Neural progenitor cell (in vitro differentiated cells): ENCODE data around the gene PC. TPM values are rescaled to one million over a fixed set of nuclear protein-coding genes. Genes with fewer than 3 reads are reported as not detected.

Experiments
- DNase-seq: peaks from one replicate; pipeline ENCODE4 v3.0.0-alpha.2; 2016; ENCODE audit warnings: low spot score
- H2AFZ ChIP-seq: fragments of 200-600 bp; sonication (generic); replicated peaks from 2 replicates; pipeline ENCODE4 v1.6.1; 2016; ENCODE audit warnings: antibody characterized with exemption
- H3F3A ChIP-seq: fragments of 200-600 bp; sonication (generic); 2 replicates; pipeline ENCODE4 v1.6.1; 2016; ENCODE audit warnings: antibody characterized with exemption, low read depth
- H3K27ac ChIP-seq: fragments of 200-600 bp; sonication (generic); 2 replicates; pipeline ENCODE4 v1.5.1; 2016; ENCODE audit warnings: mild to moderate bottlenecking
- H3K27me3 ChIP-seq: fragments of 200-600 bp; sonication (generic); 2 replicates; pipeline ENCODE4 v1.6.1; 2016; ENCODE audit warnings: mild to moderate bottlenecking, moderate library complexity
- H3K36me3 ChIP-seq: fragments of 200-600 bp; sonication (generic); 2 replicates; pipeline ENCODE4 v1.5.1; 2016
- H3K4me1 ChIP-seq: fragments of 200-600 bp; sonication (generic); 2 replicates; pipeline ENCODE4 v1.6.1; 2016; ENCODE audit warnings: mixed run types
- H3K4me2 ChIP-seq: fragments of 200-600 bp; sonication (generic); 2 replicates; pipeline ENCODE4 v1.6.1; 2016
- H3K4me3 ChIP-seq: fragments of 200-600 bp; sonication (generic); 2 replicates; pipeline ENCODE4 v1.5.1; 2016
- H3K79me2 ChIP-seq: fragments of 200-600 bp; sonication (generic); 2 replicates; pipeline ENCODE4 v1.6.1; 2016; ENCODE audit warnings: low read depth
- H3K9ac ChIP-seq: fragments of 200-600 bp; sonication (generic); 2 replicates; pipeline ENCODE4 v1.6.1; 2016
- H3K9me3 ChIP-seq: fragments of 200-600 bp; sonication (generic); 2 replicates; pipeline ENCODE4 v1.5.1; 2016; ENCODE audit warnings: low read depth
- H4K20me1 ChIP-seq: fragments of 200-600 bp; sonication (generic); 2 replicates; pipeline ENCODE4 v1.6.1; 2016; ENCODE audit warnings: low read depth
- H3K27ac Mint-ChIP-seq: 3 replicates; pipeline ENCODE4 v1.8.0; 2021; ENCODE audit warnings: mixed read lengths
- H3K27me3 Mint-ChIP-seq: 2 replicates; pipeline ENCODE4 v1.8.0; 2022; ENCODE audit warnings: low read depth, mild to moderate bottlenecking, inconsistent platforms, moderate library complexity, mixed read lengths; ENCODE audit not compliant: insufficient read depth
- H3K36me3 Mint-ChIP-seq: 3 replicates; pipeline ENCODE4 v1.8.0; 2021; ENCODE audit warnings: mixed read lengths
- H3K4me1 Mint-ChIP-seq: 3 replicates; pipeline ENCODE4 v1.8.0; 2021; ENCODE audit warnings: mixed read lengths
- H3K4me3 Mint-ChIP-seq: 3 replicates; pipeline ENCODE4 v1.8.0; 2021; ENCODE audit warnings: mild to moderate bottlenecking, moderate library complexity, mixed read lengths
- H3K9me3 Mint-ChIP-seq: 3 replicates; pipeline ENCODE4 v1.8.0; 2020; ENCODE audit warnings: mixed read lengths
- EZH2 ChIP-seq: fragments of 200-600 bp; sonication (generic); IDR thresholded peaks from 2 replicates; pipeline ENCODE4 v1.6.1; 2017; ENCODE audit warnings: antibody characterized with exemption, mild to moderate bottlenecking, moderate library complexity
- EZH2phosphoT487 ChIP-seq: fragments of 200-600 bp; sonication (generic); IDR thresholded peaks from 2 replicates; pipeline ENCODE4 v1.6.1; 2017; ENCODE audit warnings: antibody characterized with exemption
- total RNA-seq: library from RNA; depleted of rRNA; stranded (reverse); fragments of >200 nt; gene quantifications from 2 replicates; pipeline ENCODE4 v1.2.3, GENCODE V29; 2015; ENCODE audit warnings: low replicate concordance
- TF ChIP-seq, protein P1 (sequence below): fragments of 200-600 bp; sonication (generic); IDR thresholded peaks from 2 replicates; pipeline ENCODE4 v1.5.1; 2017; ENCODE audit warnings: antibody characterized with exemption, mild to moderate bottlenecking

Gene PC
- total RNA-seq, 1 donor from 2014 or later = 11.4 TPM

DNA sequence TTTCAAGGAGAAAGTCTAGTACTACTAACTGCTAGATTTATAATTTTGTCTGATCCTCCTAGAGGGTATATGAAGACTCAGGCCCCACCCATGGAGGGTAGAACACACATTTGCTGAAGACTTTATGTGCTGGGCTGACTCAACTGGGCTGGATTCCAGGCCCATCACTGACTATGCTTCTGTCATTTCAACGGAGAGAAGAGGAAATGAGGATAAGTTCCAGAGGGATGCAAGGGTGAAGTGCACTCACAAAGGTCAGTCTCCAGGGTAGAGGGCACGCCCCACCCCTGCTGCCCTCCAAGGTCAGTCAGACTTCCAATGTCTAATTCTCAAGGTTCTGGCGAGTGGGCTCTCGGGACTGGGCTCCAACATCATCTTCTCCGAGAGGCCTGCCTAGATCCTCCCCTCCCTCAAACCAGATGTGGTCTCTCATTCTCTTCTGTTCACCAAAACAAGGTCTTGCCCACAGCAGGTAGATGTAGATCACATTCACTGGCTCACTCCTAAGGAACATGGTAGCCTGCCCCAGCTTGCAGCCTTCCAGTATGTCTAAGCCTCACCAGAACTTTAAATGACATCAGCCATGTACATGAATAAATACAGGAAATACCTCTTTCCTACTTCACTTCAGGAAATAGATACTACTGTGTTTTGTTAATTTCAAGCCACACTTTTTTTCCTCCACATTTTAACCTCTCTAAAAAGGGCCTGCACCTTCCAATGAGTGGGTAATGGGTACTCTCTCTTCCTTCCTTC is 9.7 kb upstream of the PC start:
- Mint-ChIP-seq H3K27ac (peak overlapping the region; percentile 36), H3K36me3 (no peaks in the 10 kb centered on the region), H3K9me3 (peaks cover 3% of the 10 kb centered on the region), H3K27me3 (peaks cover 6% of the 10 kb centered on the region), H3K4me1 (peaks cover 7% of the 10 kb centered on the region), H3K4me3 (no peak overlapping the region)
- Histone ChIP-seq H3K4me2 (no peak overlapping the region), H3K27ac (no peak overlapping the region), H3K9me3 (no peaks in the 10 kb centered on the region), H3K4me3 (no peak overlapping the region), H4K20me1 (no peaks in the 10 kb centered on the region), H3K27me3 (no peaks in the 10 kb centered on the region), H3F3A (peaks cover 2% of the 10 kb centered on the region), H3K9ac (no peak overlapping the region), H3K36me3 (no peaks in the 10 kb centered on the region), H3K79me2 (no peaks in the 10 kb centered on the region), H2AFZ (no peak overlapping the region), H3K4me1 (no peaks in the 10 kb centered on the region)
- no peak for TF ChIP-seq EZH2
- no peak for DNase-seq

DNA sequence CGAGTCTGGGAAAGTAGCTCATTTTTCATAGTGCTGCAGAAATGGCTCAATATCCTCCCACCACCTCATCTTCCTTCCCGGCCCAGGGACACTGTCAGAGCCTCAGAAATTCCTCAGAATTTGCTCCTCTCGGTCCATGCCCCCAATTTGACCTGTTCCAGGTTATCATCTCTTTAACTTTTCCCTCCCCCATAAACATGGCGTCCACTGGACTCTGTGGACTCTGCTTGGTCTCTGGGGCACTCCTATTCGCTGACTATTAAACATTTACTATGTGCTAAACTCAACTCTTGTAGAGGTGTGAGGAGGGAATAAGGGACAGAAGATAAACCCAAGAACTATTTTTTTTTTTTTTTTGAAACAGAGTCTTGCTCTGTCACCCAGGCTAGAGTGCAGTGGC is 8.2 kb upstream of the PC start:
- H3K4me1 Mint-ChIP-seq = peaks cover 7% of the 10 kb centered on the region
- H3K36me3 Mint-ChIP-seq = no peaks in the 10 kb centered on the region
- Histone ChIP-seq H3K4me3 (no peak overlapping the region), H3K36me3 (no peaks in the 10 kb centered on the region), H3K27ac (no peak overlapping the region), H3K9me3 (no peaks in the 10 kb centered on the region), H3F3A (peaks cover 6% of the 10 kb centered on the region), H3K79me2 (no peaks in the 10 kb centered on the region), H2AFZ (no peak overlapping the region), H3K4me2 (no peak overlapping the region), H3K27me3 (no peaks in the 10 kb centered on the region), H4K20me1 (no peaks in the 10 kb centered on the region), H3K9ac (no peak overlapping the region), H3K4me1 (no peaks in the 10 kb centered on the region)
- no peak overlapping the region for H3K27ac Mint-ChIP-seq
- H3K4me3 Mint-ChIP-seq = no peak overlapping the region
- H3K9me3 Mint-ChIP-seq = peaks cover 3% of the 10 kb centered on the region
- TF ChIP-seq EZH2 (no peak), EZH2phosphoT487 (no peak)
- TF ChIP-seq, protein P1, sequence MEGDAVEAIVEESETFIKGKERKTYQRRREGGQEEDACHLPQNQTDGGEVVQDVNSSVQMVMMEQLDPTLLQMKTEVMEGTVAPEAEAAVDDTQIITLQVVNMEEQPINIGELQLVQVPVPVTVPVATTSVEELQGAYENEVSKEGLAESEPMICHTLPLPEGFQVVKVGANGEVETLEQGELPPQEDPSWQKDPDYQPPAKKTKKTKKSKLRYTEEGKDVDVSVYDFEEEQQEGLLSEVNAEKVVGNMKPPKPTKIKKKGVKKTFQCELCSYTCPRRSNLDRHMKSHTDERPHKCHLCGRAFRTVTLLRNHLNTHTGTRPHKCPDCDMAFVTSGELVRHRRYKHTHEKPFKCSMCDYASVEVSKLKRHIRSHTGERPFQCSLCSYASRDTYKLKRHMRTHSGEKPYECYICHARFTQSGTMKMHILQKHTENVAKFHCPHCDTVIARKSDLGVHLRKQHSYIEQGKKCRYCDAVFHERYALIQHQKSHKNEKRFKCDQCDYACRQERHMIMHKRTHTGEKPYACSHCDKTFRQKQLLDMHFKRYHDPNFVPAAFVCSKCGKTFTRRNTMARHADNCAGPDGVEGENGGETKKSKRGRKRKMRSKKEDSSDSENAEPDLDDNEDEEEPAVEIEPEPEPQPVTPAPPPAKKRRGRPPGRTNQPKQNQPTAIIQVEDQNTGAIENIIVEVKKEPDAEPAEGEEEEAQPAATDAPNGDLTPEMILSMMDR = no peak
- no peak for DNase-seq
- H3K27me3 Mint-ChIP-seq = peaks cover 9% of the 10 kb centered on the region

DNA sequence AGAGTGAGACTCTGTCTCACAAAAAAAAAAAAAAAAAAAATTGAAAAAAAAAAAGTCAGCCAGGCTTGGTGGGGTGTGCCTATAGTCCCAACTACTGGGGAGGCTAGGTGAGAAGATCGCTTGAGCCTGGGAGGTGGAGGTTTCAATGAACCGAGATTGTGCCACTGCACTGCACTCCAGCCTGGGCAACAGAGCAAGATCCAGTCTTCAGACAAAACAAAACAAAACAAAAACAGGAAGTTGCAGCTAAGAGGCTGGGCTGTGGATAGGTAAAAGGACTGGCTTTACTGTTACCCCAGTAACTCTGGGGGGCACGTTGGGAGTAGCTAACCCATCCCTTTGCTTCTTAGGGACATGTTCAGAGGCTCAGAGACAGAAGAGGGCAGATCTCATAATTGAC is 6.3 kb upstream of the PC start:
- Histone ChIP-seq H3K36me3 (no peaks in the 10 kb centered on the region), H3K27me3 (peaks cover 7% of the 10 kb centered on the region), H3K4me3 (no peak overlapping the region), H3K79me2 (no peaks in the 10 kb centered on the region), H3K9ac (no peak overlapping the region), H3K27ac (no peak overlapping the region), H4K20me1 (no peaks in the 10 kb centered on the region), H3K4me1 (peaks cover 2% of the 10 kb centered on the region), H3K9me3 (no peaks in the 10 kb centered on the region), H2AFZ (peak overlapping the region; percentile 57), H3K4me2 (no peak overlapping the region), H3F3A (peaks cover 8% of the 10 kb centered on the region)
- H3K27ac Mint-ChIP-seq = peak overlapping the region; percentile 41
- no peaks in the 10 kb centered on the region for H3K36me3 Mint-ChIP-seq
- TF ChIP-seq, protein P1 = no peak
- TF ChIP-seq EZH2 (no peak), EZH2phosphoT487 (no peak)
- no peaks in the 10 kb centered on the region for H3K9me3 Mint-ChIP-seq
- H3K4me3 Mint-ChIP-seq = no peak overlapping the region
- H3K4me1 Mint-ChIP-seq = peaks cover 5% of the 10 kb centered on the region
- H3K27me3 Mint-ChIP-seq = peaks cover 5% of the 10 kb centered on the region
- DNase-seq = no peak

DNA sequence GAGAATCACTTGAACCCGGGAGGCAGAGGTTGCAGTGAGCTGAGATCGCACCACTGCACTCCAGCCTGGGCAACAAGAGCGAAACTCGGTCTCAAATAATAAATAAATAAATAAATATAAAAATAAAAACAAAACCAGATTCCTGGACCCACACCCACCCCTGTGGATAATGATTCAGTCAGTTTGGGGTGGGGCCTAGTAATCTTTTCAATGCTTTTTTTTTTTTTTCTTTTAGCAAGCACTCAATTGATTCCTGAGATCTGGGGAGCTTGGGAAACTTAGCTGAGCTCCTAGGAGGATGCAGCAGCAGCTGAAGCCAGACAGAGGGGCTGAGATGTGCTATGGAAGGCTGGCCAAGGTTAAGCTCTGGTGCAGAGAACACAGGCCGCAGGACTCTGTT is 4.6 kb upstream of the PC start:
- H4K20me1 ChIP-seq = no peaks in the 10 kb centered on the region
- peaks cover 5% of the 10 kb centered on the region for H3K27me3 Mint-ChIP-seq
- H3K4me3 Mint-ChIP-seq = no peak overlapping the region
- H3K27ac ChIP-seq = no peak overlapping the region
- H3K4me2 ChIP-seq = no peak overlapping the region
- H2AFZ ChIP-seq = no peak overlapping the region
- DNase-seq = no peak
- H3K4me1 Mint-ChIP-seq = peaks cover 15% of the 10 kb centered on the region
- no peak overlapping the region for H3K4me3 ChIP-seq
- H3K4me1 ChIP-seq = peaks cover 5% of the 10 kb centered on the region
- H3K9me3 ChIP-seq = no peaks in the 10 kb centered on the region
- H3K79me2 ChIP-seq = no peaks in the 10 kb centered on the region
- H3K27me3 ChIP-seq = peaks cover 14% of the 10 kb centered on the region
- TF ChIP-seq EZH2phosphoT487 = no peak
- TF ChIP-seq, protein P1 = no peak
- TF ChIP-seq EZH2 = no peak
- no peaks in the 10 kb centered on the region for H3K36me3 ChIP-seq
- H3F3A ChIP-seq = peaks cover 16% of the 10 kb centered on the region
- no peaks in the 10 kb centered on the region for H3K36me3 Mint-ChIP-seq
- H3K9ac ChIP-seq = no peak overlapping the region
- H3K9me3 Mint-ChIP-seq = no peaks in the 10 kb centered on the region
- H3K27ac Mint-ChIP-seq = no peak overlapping the region
